ENCODE results near the gene RAB15. TPM values are rescaled to one million over a fixed set of nuclear protein-coding genes. Genes with fewer than 3 reads are reported as not detected.
A peak's percentile ranks its signal among the peaks of the same experiment; 100 is the strongest.

Gene RAB15
- polyA plus RNA-seq, 3 donors: 0.09 to 0.14 (median 0.09) TPM

DNA sequence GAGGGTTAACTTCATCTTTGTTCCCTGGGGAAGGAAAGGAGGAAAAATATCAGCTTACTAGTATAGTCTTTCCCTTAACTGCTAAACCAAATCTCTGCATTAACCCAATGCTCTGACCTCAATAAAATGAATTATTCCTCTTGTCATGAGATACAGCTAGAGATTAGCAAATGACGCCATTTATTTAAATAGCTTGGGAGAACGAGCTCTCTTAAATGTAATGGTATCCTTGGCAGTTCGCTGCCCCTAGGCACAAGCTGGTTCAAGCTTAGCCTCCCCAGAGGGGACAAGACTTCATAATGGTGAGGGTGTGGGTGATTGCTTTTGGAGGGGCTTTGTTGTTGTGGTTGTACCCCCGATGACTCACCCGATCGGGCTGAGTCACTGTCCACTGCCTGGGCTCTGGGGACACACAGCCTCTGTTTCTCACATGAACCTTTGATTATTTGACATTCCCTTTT lies 34.2 kb upstream of the RAB15 start:
- H3K4me1 ChIP-seq (ENCODE audit: control insufficient read depth in 1 of 2, insufficient read depth in 2 of 2, low read length in 2 of 2): peaks cover 6 to 7% of the 10 kb centered on the region in 2 donors
- Mint-ChIP-seq H3K36me3 (peaks cover 58 to 65% of the 10 kb centered on the region in 2 donors), H3K4me1 (peaks cover 14% of the 10 kb centered on the region), H3K9me3 (no peaks in the 10 kb centered on the region), H3K27ac (peak overlapping the region in 2 of 7 donors; percentile 36 to 51), H3K27me3 (ENCODE audit: low read depth in 3 of 3) (no peaks in the 10 kb centered on the region), H3K4me3 (no peak overlapping the region)
- intact Hi-C loops (cut with micrococcal nuclease): no loop called here
- TF ChIP-seq, protein P1, sequence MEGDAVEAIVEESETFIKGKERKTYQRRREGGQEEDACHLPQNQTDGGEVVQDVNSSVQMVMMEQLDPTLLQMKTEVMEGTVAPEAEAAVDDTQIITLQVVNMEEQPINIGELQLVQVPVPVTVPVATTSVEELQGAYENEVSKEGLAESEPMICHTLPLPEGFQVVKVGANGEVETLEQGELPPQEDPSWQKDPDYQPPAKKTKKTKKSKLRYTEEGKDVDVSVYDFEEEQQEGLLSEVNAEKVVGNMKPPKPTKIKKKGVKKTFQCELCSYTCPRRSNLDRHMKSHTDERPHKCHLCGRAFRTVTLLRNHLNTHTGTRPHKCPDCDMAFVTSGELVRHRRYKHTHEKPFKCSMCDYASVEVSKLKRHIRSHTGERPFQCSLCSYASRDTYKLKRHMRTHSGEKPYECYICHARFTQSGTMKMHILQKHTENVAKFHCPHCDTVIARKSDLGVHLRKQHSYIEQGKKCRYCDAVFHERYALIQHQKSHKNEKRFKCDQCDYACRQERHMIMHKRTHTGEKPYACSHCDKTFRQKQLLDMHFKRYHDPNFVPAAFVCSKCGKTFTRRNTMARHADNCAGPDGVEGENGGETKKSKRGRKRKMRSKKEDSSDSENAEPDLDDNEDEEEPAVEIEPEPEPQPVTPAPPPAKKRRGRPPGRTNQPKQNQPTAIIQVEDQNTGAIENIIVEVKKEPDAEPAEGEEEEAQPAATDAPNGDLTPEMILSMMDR (IDR thresholded peaks at IDR 0.05): no peak
- no peak overlapping the region for H3K27ac ChIP-seq (ENCODE audit: low read depth in 1 of 2, low read length in 2 of 2)
- no peak overlapping the region for H3K4me2 ChIP-seq (replicated peaks; ENCODE audit: extremely low read depth, low read length, poor library complexity, severe bottlenecking)
- H4K20me1 ChIP-seq (ENCODE audit: insufficient read depth, low read length): no peaks in the 10 kb centered on the region
- H2AFZ ChIP-seq (ENCODE audit: insufficient read depth, low read depth, low read length, poor library complexity, severe bottlenecking): no peak overlapping the region
- H3K9me3 ChIP-seq (replicated peaks in 1 of 2; ENCODE audit: control insufficient read depth in 1 of 2, insufficient read depth in 1 of 2, low read length in 2 of 2): no peaks in the 10 kb centered on the region
- peaks cover 32% of the 10 kb centered on the region for H3K79me2 ChIP-seq (ENCODE audit: insufficient read depth, low read length)
- no peaks in the 10 kb centered on the region for H3K27me3 ChIP-seq (ENCODE audit: control insufficient read depth in 2 of 2, insufficient read depth in 2 of 2, low read length in 2 of 2)
- H3K9ac ChIP-seq (ENCODE audit: insufficient read depth, low read length, poor library complexity, severe bottlenecking): no peak overlapping the region
- H3K36me3 ChIP-seq (replicated peaks in 1 of 2; ENCODE audit: control insufficient read depth in 1 of 2, insufficient read depth in 2 of 2, low read length in 2 of 2): peaks cover 19 to 71% of the 10 kb centered on the region in 2 donors
- H3K4me3 ChIP-seq (replicated peaks in 1 of 3; ENCODE audit: low read depth in 2 of 3, low read length in 3 of 3): no peak overlapping the region
- DNase-seq: no peak
- WGBS (ENCODE audit: insufficient coverage): 100% methylated on average over 1 of the region's 6 CpGs

- H3K4me3 Mint-ChIP-seq: no peak overlapping the region
- H3K4me1 Mint-ChIP-seq: peaks cover 19% of the 10 kb centered on the region
- peaks cover 0 to 2% (median 0%) of the 10 kb centered on the region in 3 donors for H3K27me3 Mint-ChIP-seq (ENCODE audit: low read depth in 3 of 3)
- H3K79me2 ChIP-seq (ENCODE audit: insufficient read depth, low read length): peaks cover 59% of the 10 kb centered on the region
- H3K4me2 ChIP-seq (replicated peaks; ENCODE audit: extremely low read depth, low read length, poor library complexity, severe bottlenecking): no peak overlapping the region
- no CpG with 5 or more reads among the region's 2 CpGs for WGBS (ENCODE audit: insufficient coverage)
- no peak overlapping the region for H3K27ac Mint-ChIP-seq
- intact Hi-C loops (cut with micrococcal nuclease): no loop called here
- H3K9ac ChIP-seq (ENCODE audit: insufficient read depth, low read length, poor library complexity, severe bottlenecking): no peak overlapping the region
- DNase-seq: no peak
- no peak overlapping the region for H2AFZ ChIP-seq (ENCODE audit: insufficient read depth, low read depth, low read length, poor library complexity, severe bottlenecking)
- H3K9me3 ChIP-seq (replicated peaks in 1 of 2; ENCODE audit: control insufficient read depth in 1 of 2, insufficient read depth in 1 of 2, low read length in 2 of 2): no peaks in the 10 kb centered on the region
- TF ChIP-seq, protein P1 (IDR thresholded peaks at IDR 0.05): no peak
- H3K4me3 ChIP-seq (replicated peaks in 1 of 3; ENCODE audit: low read depth in 2 of 3, low read length in 3 of 3): no peak overlapping the region
- peaks cover 36 to 38% of the 10 kb centered on the region in 2 donors for H3K36me3 Mint-ChIP-seq
- no peaks in the 10 kb centered on the region for H3K9me3 Mint-ChIP-seq
- peak overlapping the region in 1 of 2 donors; percentile 59 for H3K27ac ChIP-seq (ENCODE audit: low read depth in 1 of 2, low read length in 2 of 2)
- H3K36me3 ChIP-seq (replicated peaks in 1 of 2; ENCODE audit: control insufficient read depth in 1 of 2, insufficient read depth in 2 of 2, low read length in 2 of 2): peaks cover 6 to 44% of the 10 kb centered on the region in 2 donors
- no peaks in the 10 kb centered on the region for H3K27me3 ChIP-seq (ENCODE audit: control insufficient read depth in 2 of 2, insufficient read depth in 2 of 2, low read length in 2 of 2)
- no peaks in the 10 kb centered on the region for H4K20me1 ChIP-seq (ENCODE audit: insufficient read depth, low read length)
- H3K4me1 ChIP-seq (ENCODE audit: control insufficient read depth in 1 of 2, insufficient read depth in 2 of 2, low read length in 2 of 2): peaks cover 10 to 15% of the 10 kb centered on the region in 2 donors
Measured at GRCh38 chr14:65003394-65003793, 31.3 kb upstream of the RAB15 start.
